ENCODE data around the gene TMEM238.

GRCh38 chr19:55341595-55342531, 42.2 kb downstream of the TMEM238 start:
- TF ChIP-seq CTCF (IDR thresholded peaks at IDR 0.05) = no peak
- TF ChIP-seq POLR2AphosphoS5 (IDR thresholded peaks at IDR 0.05; ENCODE audit: insufficient read depth in 1 of 2, low read depth in 1 of 2) = no peak
- no peak for TF ChIP-seq POLR2A (IDR thresholded peaks at IDR 0.05)
